Measurements from ENCODE around the gene KHDRBS2.

Gene KHDRBS2

GRCh38 chr6:62285612-62286469 lies at the start of gene KHDRBS2:
TSS of gene KHDRBS2 (minus strand) at chr6:62286225.
- TF ChIP-seq FOXK2 (IDR thresholded peaks at IDR 0.05) (no peak), SP1 (IDR thresholded peaks at IDR 0.05) (no peak), PKNOX1 (IDR thresholded peaks at IDR 0.05) (peak; percentile 36; the same call in 1 of the 2 replicates), BHLHE40 (IDR thresholded peaks at IDR 0.05; ENCODE audit: borderline replicate concordance) (no peak)
- POLR2A ChIA-PET: no interaction called here

GRCh38 chr6:62328607-62329006 lies 42.6 kb upstream of the KHDRBS2 start:
- TF ChIP-seq ZNF384 (IDR thresholded peaks at IDR 0.05) (no peak), HDGF (IDR thresholded peaks at IDR 0.05; ENCODE audit: borderline replicate concordance) (no peak), FOXM1 (IDR thresholded peaks at IDR 0.05; ENCODE audit: borderline replicate concordance) (no peak)
- ChIA-PET POLR2A (no interaction called here), CTCF (no interaction called here)
- no peak for DNase-seq (ENCODE audit: extremely low spot score)

More at GRCh38 chr6:62285612-62286469, at the start of gene KHDRBS2:
- CTCF ChIA-PET: no interaction called here
- DNase-seq (ENCODE audit: extremely low spot score): no peak

DNA sequence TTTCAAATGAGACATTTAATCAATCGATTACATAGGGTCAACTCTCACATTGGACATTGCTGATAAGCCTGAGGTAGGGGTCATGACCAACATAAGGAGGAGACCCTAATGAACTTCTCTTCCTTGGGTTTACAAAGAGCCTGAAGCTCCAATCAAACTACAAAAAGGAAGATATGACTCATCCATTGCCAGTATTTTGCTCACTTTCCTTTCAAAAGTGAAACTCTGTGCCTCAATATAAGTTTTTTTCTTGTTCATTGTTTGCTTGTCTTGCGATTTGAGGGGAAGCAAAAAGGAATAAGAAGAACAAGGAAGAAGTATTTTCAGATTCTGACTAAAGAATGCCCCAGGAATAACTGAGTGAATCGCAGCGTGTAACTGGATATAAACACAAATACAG lies 38.8 kb upstream of the KHDRBS2 start:
- no peak for DNase-seq (ENCODE audit: extremely low spot score)
- POLR2A ChIA-PET: no interaction called here
- CTCF ChIA-PET: no interaction called here
- TF ChIP-seq SP1 (IDR thresholded peaks at IDR 0.05): no peak
- no peak for TF ChIP-seq FOXK2 (IDR thresholded peaks at IDR 0.05)
- TF ChIP-seq TARDBP (IDR thresholded peaks at IDR 0.05): no peak
- no peak for TF ChIP-seq ELF4 (IDR thresholded peaks at IDR 0.05)
- TF ChIP-seq FOXA1 (IDR thresholded peaks at IDR 0.05): no peak
- TF ChIP-seq ZNF384 (IDR thresholded peaks at IDR 0.05): no peak
- no peak for TF ChIP-seq LEF1 (IDR thresholded peaks at IDR 0.05; ENCODE audit: borderline replicate concordance)
- TF ChIP-seq HDGF (IDR thresholded peaks at IDR 0.05; ENCODE audit: borderline replicate concordance): no peak
- TF ChIP-seq PKNOX1 (IDR thresholded peaks at IDR 0.05): no peak
- TF ChIP-seq CTBP1 (IDR thresholded peaks at IDR 0.05; ENCODE audit: borderline replicate concordance): no peak
- TF ChIP-seq FOXM1 (IDR thresholded peaks at IDR 0.05; ENCODE audit: borderline replicate concordance): no peak
- TF ChIP-seq NFRKB (IDR thresholded peaks at IDR 0.05): no peak
- TF ChIP-seq BHLHE40 (IDR thresholded peaks at IDR 0.05; ENCODE audit: borderline replicate concordance): no peak
- no peak for TF ChIP-seq L3MBTL2 (conservative IDR thresholded peaks at IDR 0.05)

- ChIA-PET POLR2A (no interaction called here), CTCF (no interaction called here)
Measured at GRCh38 chr6:62323818-62324431, 37.9 kb upstream of the KHDRBS2 start.

GRCh38 chr6:62298745-62299392 lies 12.8 kb upstream of the KHDRBS2 start:
- TF ChIP-seq NFRKB (IDR thresholded peaks at IDR 0.05): no peak
- no peak for TF ChIP-seq FOXM1 (IDR thresholded peaks at IDR 0.05; ENCODE audit: borderline replicate concordance)
- TF ChIP-seq TARDBP (IDR thresholded peaks at IDR 0.05): no peak
- TF ChIP-seq PKNOX1 (IDR thresholded peaks at IDR 0.05): no peak
- no peak for TF ChIP-seq LEF1 (IDR thresholded peaks at IDR 0.05; ENCODE audit: borderline replicate concordance)
- no peak for TF ChIP-seq L3MBTL2 (conservative IDR thresholded peaks at IDR 0.05)
- no peak for TF ChIP-seq FOXK2 (IDR thresholded peaks at IDR 0.05)
- no peak for TF ChIP-seq ZNF384 (IDR thresholded peaks at IDR 0.05)
- no peak for TF ChIP-seq CTBP1 (IDR thresholded peaks at IDR 0.05; ENCODE audit: borderline replicate concordance)
- TF ChIP-seq BHLHE40 (IDR thresholded peaks at IDR 0.05; ENCODE audit: borderline replicate concordance): no peak
- TF ChIP-seq SP1 (IDR thresholded peaks at IDR 0.05): no peak
- TF ChIP-seq ELF4 (IDR thresholded peaks at IDR 0.05): no peak
- no peak for TF ChIP-seq FOXA1 (IDR thresholded peaks at IDR 0.05)
- no peak for TF ChIP-seq ARNT (IDR thresholded peaks at IDR 0.05)
- ChIA-PET POLR2A (no interaction called here), CTCF (no interaction called here)
- no peak for DNase-seq (ENCODE audit: extremely low spot score)

More at GRCh38 chr6:62323818-62324431, 37.9 kb upstream of the KHDRBS2 start:
- no peak for TF ChIP-seq HDGF (IDR thresholded peaks at IDR 0.05; ENCODE audit: borderline replicate concordance)
- TF ChIP-seq PKNOX1 (IDR thresholded peaks at IDR 0.05): no peak
- TF ChIP-seq ZNF384 (IDR thresholded peaks at IDR 0.05): no peak
- TF ChIP-seq SUZ12 (IDR thresholded peaks at IDR 0.05): no peak
- TF ChIP-seq BHLHE40 (IDR thresholded peaks at IDR 0.05; ENCODE audit: borderline replicate concordance): no peak
- TF ChIP-seq FOXM1 (IDR thresholded peaks at IDR 0.05; ENCODE audit: borderline replicate concordance): no peak
- TF ChIP-seq ELF4 (IDR thresholded peaks at IDR 0.05): no peak
- TF ChIP-seq FOXA1 (IDR thresholded peaks at IDR 0.05): no peak
- no peak for TF ChIP-seq ARNT (IDR thresholded peaks at IDR 0.05)
- TF ChIP-seq SP1 (IDR thresholded peaks at IDR 0.05): no peak
- no peak for TF ChIP-seq FOXK2 (IDR thresholded peaks at IDR 0.05)
- no peak for TF ChIP-seq LEF1 (IDR thresholded peaks at IDR 0.05; ENCODE audit: borderline replicate concordance)
- TF ChIP-seq TARDBP (IDR thresholded peaks at IDR 0.05): no peak
- no peak for TF ChIP-seq L3MBTL2 (conservative IDR thresholded peaks at IDR 0.05)
- no peak for DNase-seq (ENCODE audit: extremely low spot score)
